OCI-LY7 (cell line): ENCODE results near the gene PPAN. TPM values are rescaled to one million over a fixed set of nuclear protein-coding genes. Genes with fewer than 3 reads are reported as not detected.

Source experiments
- BruUV-seq: library from RNA; stranded (reverse); fragments of 400-500 nt; replicated peaks from 2 replicates; lab custom pipeline; 2021; lab: Mats Ljungman, UMichigan
- CTCF ChIA-PET: fragments of 300-600 bp; sonication (Branson Sonifier 250); formaldehyde crosslinking; loops from one replicate; lab custom pipeline; 2022; ENCODE audit warnings: antibody characterized with exemption; ENCODE audit not compliant: unreplicated experiment; lab: Charles Lee
- POLR2A ChIA-PET: fragments of 300-600 bp; sonication (Branson Sonifier 250); formaldehyde crosslinking; loops from one replicate; lab custom pipeline; 2022; ENCODE audit warnings: antibody characterized with exemption; lab: Charles Lee
- DNase-seq: peaks from one replicate; pipeline ENCODE4 v3.0.0-alpha.2; 2015; ENCODE audit warnings: low spot score
- H2AFZ ChIP-seq: fragments of 200-600 bp; sonication (generic), shearing (Covaris generic); 2 replicates; pipeline ENCODE4 v1.6.1; 2014; ENCODE audit warnings: mild to moderate bottlenecking, antibody characterized with exemption, low read length, moderate library complexity
- H3K27ac ChIP-seq: fragments of 200-600 bp; sonication (generic); 2 replicates; pipeline ENCODE4 v1.5.1; 2014; ENCODE audit warnings: mixed run types, low read depth, mild to moderate bottlenecking, moderate library complexity, low read length, inconsistent platforms; ENCODE audit not compliant: poor library complexity, severe bottlenecking
- H3K36me3 ChIP-seq: fragments of 200-600 bp; sonication (generic); 2 replicates; pipeline ENCODE4 v1.6.1; 2014; ENCODE audit warnings: mild to moderate bottlenecking, antibody characterized with exemption, low read length, moderate library complexity, mixed read lengths; ENCODE audit not compliant: insufficient read depth
- H3K4me1 ChIP-seq: fragments of 200-600 bp; sonication (generic); 2 replicates; pipeline ENCODE4 v1.5.1; 2014; ENCODE audit warnings: mild to moderate bottlenecking, low read length; ENCODE audit not compliant: insufficient read depth, poor library complexity, severe bottlenecking
- H3K4me2 ChIP-seq: fragments of 200-600 bp; sonication (generic); 2 replicates; pipeline ENCODE4 v1.6.1; 2014; ENCODE audit warnings: mild to moderate bottlenecking, low read length
- H3K4me3 ChIP-seq: fragments of 200-600 bp; sonication (generic); 2 replicates; pipeline ENCODE4 v1.5.1; 2014; ENCODE audit warnings: mild to moderate bottlenecking, low read depth, low read length; ENCODE audit not compliant: poor library complexity, severe bottlenecking
- H3K79me2 ChIP-seq: fragments of 200-600 bp; sonication (generic); 2 replicates; pipeline ENCODE4 v1.6.1; 2016; ENCODE audit warnings: low read depth, mild to moderate bottlenecking, low read length, moderate library complexity, mixed read lengths; ENCODE audit not compliant: insufficient read depth
- H3K9me2 ChIP-seq: fragments of 200-600 bp; sonication (generic); 2 replicates; pipeline ENCODE4 v1.6.1; 2016; ENCODE audit warnings: mild to moderate bottlenecking, low read length, mixed read lengths; ENCODE audit not compliant: insufficient read depth
- H3K9me3 ChIP-seq: fragments of 200-600 bp; sonication (generic); 2 replicates; pipeline ENCODE4 v1.6.1; 2014; ENCODE audit warnings: mild to moderate bottlenecking, mixed run types, low read length, mixed read lengths
- H4K20me1 ChIP-seq: fragments of 200-600 bp; sonication (generic); 2 replicates; pipeline ENCODE4 v1.6.1; 2014; ENCODE audit warnings: mild to moderate bottlenecking, antibody characterized with exemption, low read length, moderate library complexity, mixed read lengths; ENCODE audit not compliant: insufficient read depth
- CTCF ChIP-seq: fragments of 200-600 bp; sonication (generic); conservative IDR thresholded peaks from 2 replicates; pipeline ENCODE4 v1.5.1; 2014; ENCODE audit warnings: mild to moderate bottlenecking, antibody characterized with exemption, low read length, moderate library complexity, mixed read lengths
- EZH2phosphoT487 ChIP-seq: fragments of 200-600 bp; sonication (generic); IDR thresholded peaks from 2 replicates; pipeline ENCODE4 v1.6.1; 2018; ENCODE audit warnings: low read depth, borderline replicate concordance, mild to moderate bottlenecking, mixed run types, antibody characterized with exemption, low read length, moderate library complexity, mixed read lengths
- intact Hi-C: fragments of 100-400 bp; cut with micrococcal nuclease; formaldehyde crosslinking; loops from one replicate; pipeline ENCODE4 v1.10.0; 2022; ENCODE audit not compliant: unreplicated experiment
- total RNA-seq, 2 experiments: library from RNA; depleted of rRNA in 1 of 2; stranded (reverse); fragments of >200 nt in 1 of 2; shearing (Covaris generic) in 1 of 2; gene quantifications; 2 replicates each; pipeline ENCODE4 v1.2.3, GENCODE V29; 2014 to 2022

Gene PPAN
- total RNA-seq, 2 experiments from 2014 or later, result 77.1 to 116 TPM

GRCh38 chr19:10095622-10095947 is 10.6 kb upstream of the PPAN start:
- no peaks in the 10 kb centered on the region for H3K9me3 ChIP-seq
- ChIA-PET CTCF (no interaction called here), POLR2A (interaction anchor here (0.6 to 1.5 kb wide), 3 partner anchors 10 to 147 kb away, joined by 3 to 9 read pairs (median 3); partner anchors contain the start of gene PPAN)
- no peaks in the 10 kb centered on the region for H4K20me1 ChIP-seq
- peak overlapping the region; percentile 47 for H2AFZ ChIP-seq
- H3K79me2 ChIP-seq, result no peaks in the 10 kb centered on the region
- peaks cover 38% of the 10 kb centered on the region for H3K4me1 ChIP-seq
- H3K9me2 ChIP-seq, result no peaks in the 10 kb centered on the region
- H3K36me3 ChIP-seq, result peaks cover 9% of the 10 kb centered on the region
- DNase-seq, result no peak
- no peak overlapping the region for H3K4me3 ChIP-seq
- TF ChIP-seq CTCF (no peak), EZH2phosphoT487 (no peak)
- intact Hi-C loops, result no loop called here
- no peak overlapping the region for H3K27ac ChIP-seq
- BruUV-seq, result no TSS peak
- H3K4me2 ChIP-seq, result peak overlapping the region; percentile 61; the same call in 1 of the 2 replicates

- Histone ChIP-seq H3K4me1 (peaks cover 42% of the 10 kb centered on the region), H3K4me3 (peak overlapping the region; percentile 65)
- POLR2A ChIA-PET, result interaction anchor here (0.6 to 1.5 kb wide), 4 partner anchors 10 to 501 kb away, joined by 3 to 9 read pairs (median 3); partner anchors contain the start of gene PPAN
Measured at GRCh38 chr19:10095948-10096614, 10.1 kb upstream of the PPAN start.

More at GRCh38 chr19:10095948-10096614, 10.1 kb upstream of the PPAN start:
- H3K36me3 ChIP-seq, result peaks cover 9% of the 10 kb centered on the region
- H3K27ac ChIP-seq, result peak overlapping the region; percentile 56
- TF ChIP-seq CTCF (no peak), EZH2phosphoT487 (no peak)
- peak; percentile 95 for DNase-seq
- no peaks in the 10 kb centered on the region for H3K9me3 ChIP-seq
- H4K20me1 ChIP-seq, result no peaks in the 10 kb centered on the region
- peak overlapping the region; percentile 84 for H3K4me2 ChIP-seq
- intact Hi-C loops, result no loop called here
- H3K9me2 ChIP-seq, result no peaks in the 10 kb centered on the region
- no peaks in the 10 kb centered on the region for H3K79me2 ChIP-seq
- CTCF ChIA-PET, result no interaction called here
- peak overlapping the region; percentile 93 for H2AFZ ChIP-seq
- BruUV-seq, result no TSS peak
